BE2C (cell line): ENCODE results near the gene PLCB2.

ENCODE experiments used
- DNase-seq: peaks from one replicate; pipeline ENCODE4 v3.0.0-alpha.2; 2020
- H3K27me3 ChIP-seq: fragments of 250-450 bp; sonication (Bioruptor Pico); 2 replicates; pipeline ENCODE4 v1.5.1; 2020; ENCODE audit warnings: mild to moderate bottlenecking
- H3K36me3 ChIP-seq: fragments of 250-450 bp; sonication (Bioruptor Pico); 2 replicates; pipeline ENCODE4 v1.5.1; 2020; ENCODE audit warnings: mild to moderate bottlenecking
- H3K4me1 ChIP-seq: fragments of 250-450 bp; sonication (Bioruptor Pico); 2 replicates; pipeline ENCODE4 v1.5.1; 2020
- H3K4me3 ChIP-seq: 2 replicates; pipeline ENCODE4 v1.5.1; 2011; ENCODE audit warnings: low read depth, low read length
- H3K9me3 ChIP-seq: fragments of 250-450 bp; sonication (Bioruptor Pico); 2 replicates; pipeline ENCODE4 v1.5.1; 2020
- TF ChIP-seq, protein P1 (sequence below): IDR thresholded peaks from 2 replicates; pipeline ENCODE4 v1.5.1; 2012; ENCODE audit warnings: mild to moderate bottlenecking, low read depth, low read length

PLCB2 gene

DNA sequence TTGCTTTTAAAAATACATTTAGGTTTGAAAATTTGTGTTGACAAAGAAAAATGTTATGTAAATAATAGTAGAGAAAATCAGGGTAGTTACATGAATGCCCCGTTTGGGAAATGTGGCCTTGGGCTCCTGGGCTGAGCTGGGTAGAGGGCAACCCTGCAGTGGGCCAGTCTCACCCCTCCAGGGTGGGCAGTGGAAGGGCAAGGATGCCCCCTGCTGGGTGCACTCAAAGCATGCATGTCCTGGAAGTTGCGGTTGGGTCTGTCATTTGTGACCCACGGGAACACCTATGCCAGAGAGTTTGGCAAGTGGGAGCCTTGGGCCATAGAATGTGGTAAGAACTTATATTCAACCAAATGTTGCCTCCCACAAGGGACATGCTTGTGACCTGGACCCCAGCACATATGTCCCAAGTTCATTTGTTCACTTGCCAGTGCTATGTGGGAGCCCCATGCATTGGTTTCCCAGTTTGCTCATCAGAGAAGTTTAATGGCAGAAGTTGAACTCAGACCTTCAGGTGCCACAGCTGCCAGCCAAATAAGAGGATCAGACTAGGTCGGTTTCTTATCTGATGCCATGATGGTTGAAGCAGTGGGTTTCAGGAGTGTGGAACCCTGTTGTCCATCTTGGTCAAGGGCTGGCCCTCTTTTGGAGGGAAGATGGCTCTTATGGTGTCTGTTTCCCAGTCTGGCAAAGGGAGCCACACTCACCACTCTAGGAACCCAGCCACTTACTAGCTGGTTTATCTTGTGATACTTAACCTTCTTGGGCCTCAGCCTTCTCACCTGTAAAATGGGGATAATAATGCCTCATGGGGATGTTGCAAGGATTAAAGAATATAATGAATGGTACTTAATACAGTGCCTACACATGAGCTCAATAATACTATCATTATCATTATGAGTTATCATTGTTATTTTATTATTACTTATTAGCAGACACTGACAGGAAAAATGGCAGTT is 2.5 kb upstream of the PLCB2 start:
- peak; percentile 86 for DNase-seq
- no peaks in the 10 kb centered on the region for H3K9me3 ChIP-seq

DNA sequence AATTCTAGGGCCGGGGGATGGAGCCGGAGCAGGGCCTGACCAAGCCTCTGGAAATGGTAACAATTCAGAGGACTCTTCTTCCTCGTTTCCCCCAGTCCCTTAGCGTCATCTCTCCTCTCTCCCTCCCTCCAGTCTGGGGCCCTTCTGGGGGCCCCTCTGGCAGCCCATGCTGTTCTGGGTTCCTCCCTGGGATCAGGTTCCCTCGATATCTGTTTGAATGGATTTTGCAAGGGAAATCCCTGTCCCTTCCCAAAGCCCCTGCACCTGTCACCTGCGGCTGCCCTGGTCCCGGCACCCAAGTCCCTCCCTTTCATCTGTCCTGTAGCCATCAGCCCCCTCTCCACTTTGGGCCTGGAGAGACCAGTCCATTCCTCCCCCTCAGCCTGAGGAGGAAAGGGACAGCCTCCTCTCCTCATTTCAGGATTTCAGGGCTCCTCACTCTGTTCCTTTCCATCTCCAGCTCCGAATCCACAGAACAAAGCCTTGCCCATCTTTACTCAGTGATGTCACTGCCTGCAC is 1.7 kb upstream of the PLCB2 start:
- Histone ChIP-seq H3K27me3 (no peaks in the 10 kb centered on the region), H3K4me1 (no peaks in the 10 kb centered on the region), H3K9me3 (no peaks in the 10 kb centered on the region), H3K36me3 (no peaks in the 10 kb centered on the region), H3K4me3 (no peak overlapping the region)
- no peak for DNase-seq
- TF ChIP-seq, protein P1, sequence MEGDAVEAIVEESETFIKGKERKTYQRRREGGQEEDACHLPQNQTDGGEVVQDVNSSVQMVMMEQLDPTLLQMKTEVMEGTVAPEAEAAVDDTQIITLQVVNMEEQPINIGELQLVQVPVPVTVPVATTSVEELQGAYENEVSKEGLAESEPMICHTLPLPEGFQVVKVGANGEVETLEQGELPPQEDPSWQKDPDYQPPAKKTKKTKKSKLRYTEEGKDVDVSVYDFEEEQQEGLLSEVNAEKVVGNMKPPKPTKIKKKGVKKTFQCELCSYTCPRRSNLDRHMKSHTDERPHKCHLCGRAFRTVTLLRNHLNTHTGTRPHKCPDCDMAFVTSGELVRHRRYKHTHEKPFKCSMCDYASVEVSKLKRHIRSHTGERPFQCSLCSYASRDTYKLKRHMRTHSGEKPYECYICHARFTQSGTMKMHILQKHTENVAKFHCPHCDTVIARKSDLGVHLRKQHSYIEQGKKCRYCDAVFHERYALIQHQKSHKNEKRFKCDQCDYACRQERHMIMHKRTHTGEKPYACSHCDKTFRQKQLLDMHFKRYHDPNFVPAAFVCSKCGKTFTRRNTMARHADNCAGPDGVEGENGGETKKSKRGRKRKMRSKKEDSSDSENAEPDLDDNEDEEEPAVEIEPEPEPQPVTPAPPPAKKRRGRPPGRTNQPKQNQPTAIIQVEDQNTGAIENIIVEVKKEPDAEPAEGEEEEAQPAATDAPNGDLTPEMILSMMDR: no peak

More for the DNA sequence above, 2.5 kb upstream of the PLCB2 start:
- Histone ChIP-seq H3K4me1 (no peaks in the 10 kb centered on the region), H3K27me3 (no peaks in the 10 kb centered on the region), H3K4me3 (no peak overlapping the region), H3K36me3 (no peaks in the 10 kb centered on the region)
- TF ChIP-seq, protein P1: peak; percentile 98

DNA sequence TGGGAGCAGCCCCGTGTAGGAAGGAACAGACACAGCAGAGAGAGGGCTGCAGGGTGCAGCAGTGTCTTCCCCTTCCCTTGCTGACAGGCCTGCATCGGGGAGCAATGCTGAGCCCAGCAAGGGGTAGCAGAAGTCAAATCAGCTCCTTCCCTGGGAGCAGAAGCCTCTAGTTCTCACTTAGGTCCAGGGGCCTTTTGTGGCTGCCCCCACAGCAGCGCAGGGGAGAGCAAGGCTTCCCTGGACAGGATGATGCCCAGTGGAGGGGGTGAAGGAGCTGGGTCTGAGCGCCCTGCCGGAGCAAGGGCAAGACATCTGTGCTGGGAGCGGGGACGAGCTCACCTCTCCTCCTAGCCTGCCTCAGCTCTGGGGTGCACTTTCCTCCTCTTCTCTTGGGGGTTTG is 827 bp downstream of the PLCB2 start:
- peaks cover 6% of the 10 kb centered on the region for H3K4me1 ChIP-seq
- no peaks in the 10 kb centered on the region for H3K9me3 ChIP-seq
- no peaks in the 10 kb centered on the region for H3K36me3 ChIP-seq
- DNase-seq: no peak
- TF ChIP-seq, protein P1: no peak
- H3K27me3 ChIP-seq: no peaks in the 10 kb centered on the region
- no peak overlapping the region for H3K4me3 ChIP-seq

DNA sequence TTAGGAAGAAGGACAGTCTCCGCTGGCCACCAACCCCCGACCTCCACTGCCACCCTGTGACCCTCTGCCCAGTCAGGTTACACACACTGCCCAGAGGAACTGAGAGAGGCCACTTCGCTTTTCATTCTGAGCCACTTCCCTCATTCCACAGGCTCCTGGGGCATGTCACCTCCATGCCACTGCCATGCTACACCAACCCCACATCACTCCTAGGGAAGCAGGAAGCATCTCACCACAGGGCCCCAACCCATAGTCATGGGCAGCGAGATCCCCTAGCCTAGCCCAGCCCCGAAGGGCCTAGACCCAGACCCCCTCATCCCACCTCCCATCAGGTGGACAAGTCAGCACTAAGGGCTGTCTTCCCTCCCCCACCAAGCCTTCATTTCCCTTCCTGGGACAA is 1.4 kb downstream of the PLCB2 start:
- no peaks in the 10 kb centered on the region for H3K36me3 ChIP-seq
- H3K9me3 ChIP-seq: no peaks in the 10 kb centered on the region
- H3K4me1 ChIP-seq: peaks cover 11% of the 10 kb centered on the region
- TF ChIP-seq, protein P1: no peak
- no peak for DNase-seq
- no peak overlapping the region for H3K4me3 ChIP-seq
- H3K27me3 ChIP-seq: no peaks in the 10 kb centered on the region

DNA sequence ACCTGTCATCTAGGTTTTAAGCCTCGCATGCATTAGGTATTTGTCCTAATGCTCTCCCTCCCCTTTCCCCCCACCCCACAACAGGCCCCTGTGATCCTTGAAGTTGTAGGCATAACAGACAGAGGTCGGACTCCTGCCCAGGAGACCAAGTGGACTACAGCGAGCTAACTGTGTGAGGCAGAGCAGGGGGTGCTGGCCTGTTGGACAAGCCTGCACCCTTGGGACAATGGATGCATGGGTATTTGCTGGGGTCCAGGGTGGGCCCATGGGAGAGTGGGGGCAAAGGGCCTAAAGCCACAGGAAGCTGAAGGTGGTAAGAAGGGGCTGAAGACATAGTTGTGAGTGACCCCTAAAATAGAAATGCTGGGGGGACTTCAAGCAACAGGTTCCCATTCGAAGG is 2.5 kb downstream of the PLCB2 start:
- H3K9me3 ChIP-seq: no peaks in the 10 kb centered on the region
- TF ChIP-seq, protein P1: no peak
- H3K36me3 ChIP-seq: no peaks in the 10 kb centered on the region
- H3K27me3 ChIP-seq: no peaks in the 10 kb centered on the region
- DNase-seq: no peak
- H3K4me1 ChIP-seq: peaks cover 14% of the 10 kb centered on the region
- no peak overlapping the region for H3K4me3 ChIP-seq

DNA sequence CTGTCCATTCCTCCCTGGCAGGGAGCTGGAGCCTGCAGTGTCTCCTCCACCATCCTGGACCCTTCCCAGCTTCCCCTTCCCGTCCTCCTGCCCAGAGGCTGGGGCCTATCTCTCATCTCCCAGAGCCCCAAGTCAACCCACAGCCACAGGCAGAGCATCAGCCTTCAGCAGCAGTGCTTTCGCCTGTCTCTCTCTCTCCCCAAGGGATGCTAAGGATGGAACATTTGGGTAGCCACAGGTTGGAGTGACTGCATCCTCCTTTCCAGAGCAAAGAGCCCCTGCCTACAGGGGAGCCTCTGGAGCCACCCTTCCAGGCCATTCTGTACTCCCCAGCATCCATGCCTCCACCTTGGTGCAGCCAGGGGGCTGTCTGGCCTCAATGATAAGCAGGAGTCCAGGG is 4.2 kb downstream of the PLCB2 start:
- no peaks in the 10 kb centered on the region for H3K36me3 ChIP-seq
- TF ChIP-seq, protein P1: no peak
- no peak for DNase-seq
- no peaks in the 10 kb centered on the region for H3K9me3 ChIP-seq
- peaks cover 14% of the 10 kb centered on the region for H3K4me1 ChIP-seq
- H3K4me3 ChIP-seq: no peak overlapping the region
- H3K27me3 ChIP-seq: no peaks in the 10 kb centered on the region
